H1 (cell line): Measurements from ENCODE around the gene RBBP6. TPM values are rescaled to one million over a fixed set of nuclear protein-coding genes. Genes with fewer than 3 reads are reported as not detected.

Experiments
- SP4 ChIP-seq: IDR thresholded peaks from 2 replicates; pipeline ENCODE4 v1.6.1; 2012; ENCODE audit warnings: low read length, inconsistent platforms
- SRF ChIP-seq: IDR thresholded peaks from 2 replicates; pipeline ENCODE4 v1.6.1; 2011; ENCODE audit warnings: mild to moderate bottlenecking, low read depth, low read length, moderate library complexity
- SUZ12 ChIP-seq: fragments of 200-600 bp; sonication (generic); IDR thresholded peaks from 2 replicates; pipeline ENCODE4 v1.6.1; 2012; ENCODE audit warnings: mild to moderate bottlenecking, inconsistent platforms, low read length, moderate library complexity, mixed read lengths
- polyA plus RNA-seq, 7 experiments: library from polyadenylated mRNA; depleted of rRNA in 3 of 7; stranded (reverse) in 5 of 7; unstranded in 2 of 7; fragments of >200 nt in 5 of 7; fragments of 200-250 nt in 2 of 7; gene quantifications; 1 replicate in 5 of 7; 2 replicates in 1 of 7; 4 replicates in 1 of 7; pipeline versions ENCODE4 v1.2.1 to v1.2.3, GENCODE V29; 2011 to 2013; ENCODE audit warnings: missing spikeins in 2 of 7, mixed read lengths in 2 of 7
- total RNA-seq: library from RNA; stranded (reverse); fragmentation: NEBNext Ultra II Directional; extraction: Animal tissue kit (Norgen Biotek cat#: 25700); gene quantifications from 2 replicates; pipeline ENCODE4 v1.2.1, GENCODE V29; 2021

RBBP6 gene
- total and polyA plus RNA-seq, 2 of the 8 experiments (the other 6 are each of a cell fraction or from before 2014, with no cell fraction given): 22.5 to 54.5 TPM

DNA sequence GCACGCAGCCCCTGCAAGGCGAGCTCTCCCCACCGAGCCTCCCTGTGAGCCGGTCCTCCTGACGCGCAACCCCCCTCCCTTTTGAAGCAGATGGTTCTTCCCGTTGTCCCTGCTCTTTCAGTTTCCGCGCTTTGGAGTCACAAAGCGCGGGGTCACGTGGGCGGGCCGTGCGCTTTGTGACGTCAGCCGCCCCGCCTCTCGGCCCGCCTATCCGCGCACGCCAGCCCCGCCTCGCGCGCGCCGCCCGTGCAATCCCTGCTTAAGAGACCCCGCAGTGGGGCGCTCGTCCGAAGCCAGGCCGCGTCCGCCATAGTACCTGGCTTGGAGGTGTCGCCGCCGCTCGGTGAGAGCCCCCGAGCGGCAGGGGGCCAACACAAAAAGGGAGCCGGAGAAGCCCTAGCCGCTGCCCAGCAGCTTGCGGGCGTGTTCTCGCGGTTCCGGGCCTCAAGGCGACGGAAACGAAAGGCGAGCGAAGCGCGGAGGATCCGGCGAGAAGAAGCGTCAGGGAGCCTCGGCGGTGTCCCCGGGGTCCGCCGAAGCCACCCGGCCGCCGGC lies at the start of gene RBBP6 (continued):
- TF ChIP-seq SUZ12 (no peak), SRF (0 out of 2 replicates have a peak, but pooled peaks have one; percentile 4), SP4 (peak; percentile 67; the same call in 1 of the 2 replicates)
